Measurements from ENCODE around the gene BCL2.

- TF ChIP-seq CREB5 (CRISPR knock-in tag; IDR thresholded peaks at IDR 0.05; ENCODE audit: low read depth), result no peak
- TF ChIP-seq RARB (CRISPR knock-in tag; IDR thresholded peaks at IDR 0.05), result no peak
- TF ChIP-seq SNAI2 (CRISPR knock-in tag; IDR thresholded peaks at IDR 0.05), result no peak
- TF ChIP-seq TSHZ2 (CRISPR knock-in tag; IDR thresholded peaks at IDR 0.05), result no peak
- no peak for TF ChIP-seq GLIS3 (CRISPR knock-in tag; IDR thresholded peaks at IDR 0.05)
- TF ChIP-seq PATZ1 (CRISPR knock-in tag; IDR thresholded peaks at IDR 0.05; ENCODE audit: borderline replicate concordance), result no peak
- no peak for TF ChIP-seq ARNTL (CRISPR knock-in tag; IDR thresholded peaks at IDR 0.05; ENCODE audit: borderline replicate concordance, low read depth)
- no peak for TF ChIP-seq PPARA (CRISPR knock-in tag; IDR thresholded peaks at IDR 0.05; ENCODE audit: borderline replicate concordance)
- TF ChIP-seq TCF4 (CRISPR knock-in tag; IDR thresholded peaks at IDR 0.05; ENCODE audit: borderline replicate concordance), result no peak
- TF ChIP-seq ZNF70 (CRISPR knock-in tag; IDR thresholded peaks at IDR 0.05), result no peak
These were observed 78.3 kb downstream of the BCL2 start for GRCh38 chr18:63241317-63241712.

All from SK-N-SH treated with all-trans-retinoic acid at 6 μM for 48 hours (cell line).